Motor neuron (in vitro differentiated cells): ENCODE measurements around the gene GRM7. TPM values are rescaled to one million over a fixed set of nuclear protein-coding genes. Genes with fewer than 3 reads are reported as not detected.

Experiments
- ATAC-seq, 8 experiments: fragments of 200-7000 bp; cut with Tn5 transposase; replicated peaks in 6 of 8; 2 replicates each; pipeline ENCODE4 v1.8.0; 2021; ENCODE audit warnings: mild to moderate bottlenecking in 8 of 8, moderate library complexity in 8 of 8
- H3K27ac ChIP-seq, 2 donors: fragments of 250-450 bp; sonication (Bioruptor Pico); 2 replicates each; pipeline ENCODE4 v1.9.0; 2021; ENCODE audit warnings: antibody characterized with exemption in 2 of 2, mild to moderate bottlenecking in 2 of 2, moderate library complexity in 1 of 2
- H3K4me1 ChIP-seq, 2 donors: fragments of 250-450 bp; sonication (Bioruptor Pico); replicated peaks in 1 of 2; 2 replicates each; pipeline ENCODE4 v1.6.1; 2021; ENCODE audit warnings: antibody characterized with exemption in 2 of 2, mild to moderate bottlenecking in 2 of 2, moderate library complexity in 1 of 2
- H3K4me3 ChIP-seq, 5 donors: fragments of 250-450 bp; sonication (Bioruptor Pico); 2 replicates each; pipeline ENCODE4 v1.9.0; 2021; ENCODE audit warnings: antibody characterized with exemption in 5 of 5, mild to moderate bottlenecking in 5 of 5, moderate library complexity in 4 of 5
- WGBS, 10 experiments: fragments of 450-650 bp; shearing (Covaris generic); methylation state at CpG; one replicate each; pipeline ENCODE4 v1.0.0; 2022; 5-methylcytosine and 5-hydroxymethylcytosine counted together
- in situ Hi-C, 9 experiments: fragments of 400-800 bp; cut with MboI; loops; one replicate each; pipeline ENCODE4 v1.15.0; 2021; ENCODE audit warnings: low sequenced_read_pairs in 9 of 9, low pct_unique_long_range_greater_than_20kb in 2 of 9; ENCODE audit not compliant: unreplicated experiment in 9 of 9
- total RNA-seq, 8 experiments: library from RNA; unstranded; fragments of 300-600 nt; gene quantifications; 2 replicates each; pipeline versions ENCODE4 v1.2.3 to v1.2.4, GENCODE V29; 2022

The GRM7 gene
- total RNA-seq, 8 experiments from 2014 or later = 0.14 to 5.0 (median 2.9) TPM; not detected in 1

GRCh38 chr3:7095116-7095515 lies 234.2 kb downstream of the GRM7 start:
- Histone ChIP-seq H3K4me1 (no peaks in the 10 kb centered on the region), H3K4me3 (no peak overlapping the region), H3K27ac (no peak overlapping the region)
- 0 to 73% (median 29%) methylated on average over 1 of the region's 1 CpG; no CpG with 5 or more reads in 3 of the 10 experiments for WGBS, 10 experiments
- no peak for ATAC-seq
- in situ Hi-C loops = no loop called here

GRCh38 chr3:7100136-7100535 lies 239.2 kb downstream of the GRM7 start:
- in situ Hi-C loops = no loop called here
- H3K27ac ChIP-seq = no peak overlapping the region
- ATAC-seq = no peak
- no peak overlapping the region for H3K4me3 ChIP-seq
- WGBS, 10 experiments = 0 to 100% (median 50%) methylated on average over 1 of the region's 1 CpG; no CpG with 5 or more reads in 2 of the 10 experiments
- H3K4me1 ChIP-seq = no peaks in the 10 kb centered on the region

GRCh38 chr3:7106635-7107034 lies 245.7 kb downstream of the GRM7 start:
- 0 to 100% (median 90%) methylated on average over 1 of the region's 1 CpG; no CpG with 5 or more reads in 6 of the 10 experiments for WGBS, 10 experiments
- H3K27ac ChIP-seq = no peak overlapping the region
- no peak for ATAC-seq
- in situ Hi-C loops = no loop called here
- H3K4me3 ChIP-seq = no peak overlapping the region
- H3K4me1 ChIP-seq = peaks cover 0 to 5% of the 10 kb centered on the region in 2 donors

GRCh38 chr3:7112523-7113056 lies 251.7 kb downstream of the GRM7 start:
- H3K4me1 ChIP-seq = peaks cover 0 to 5% of the 10 kb centered on the region in 2 donors
- in situ Hi-C loops = no loop called here
- no peak overlapping the region for H3K27ac ChIP-seq
- H3K4me3 ChIP-seq = no peak overlapping the region
- ATAC-seq = no peak
- 0 to 100% (median 0%) methylated on average over 1 of the region's 1 CpG; no CpG with 5 or more reads in 5 of the 10 experiments for WGBS, 10 experiments

- Histone ChIP-seq H3K4me1 (no peaks in the 10 kb centered on the region), H3K27ac (no peak overlapping the region), H3K4me3 (no peak overlapping the region)
- ATAC-seq = peak in 1 of 8 experiments; percentile 25
- WGBS, 10 experiments = 0 to 93% (median 70%) methylated on average over 1 to 8 of the region's 8 CpGs
- in situ Hi-C loops = no loop called here
Measured at GRCh38 chr3:7144697-7145308, 283.9 kb downstream of the GRM7 start.

- Histone ChIP-seq H3K27ac (no peak overlapping the region), H3K4me1 (no peaks in the 10 kb centered on the region), H3K4me3 (no peak overlapping the region)
- in situ Hi-C loops = no loop called here
- WGBS, 10 experiments = 42 to 100% (median 77%) methylated on average over 1 to 4 of the region's 5 CpGs; no CpG with 5 or more reads in 3 of the 10 experiments
- ATAC-seq = no peak
Measured at GRCh38 chr3:7146529-7146928, 285.6 kb downstream of the GRM7 start.

GRCh38 chr3:7158516-7158915 lies 297.6 kb downstream of the GRM7 start:
- peaks cover 0 to 2% of the 10 kb centered on the region in 2 donors for H3K4me1 ChIP-seq
- no peak for ATAC-seq
- no peak overlapping the region for H3K4me3 ChIP-seq
- 29 to 100% (median 77%) methylated on average over 1 to 2 of the region's 2 CpGs; no CpG with 5 or more reads in 3 of the 10 experiments for WGBS, 10 experiments
- in situ Hi-C loops = no loop called here
- no peak overlapping the region for H3K27ac ChIP-seq

GRCh38 chr3:7160689-7161088 lies 299.8 kb downstream of the GRM7 start:
- Histone ChIP-seq H3K4me1 (peaks cover 0 to 2% of the 10 kb centered on the region in 2 donors), H3K4me3 (no peak overlapping the region), H3K27ac (no peak overlapping the region)
- WGBS, 10 experiments = 0 to 86% (median 65%) methylated on average over 1 to 2 of the region's 2 CpGs; no CpG with 5 or more reads in 3 of the 10 experiments
- in situ Hi-C loops = no loop called here
- no peak for ATAC-seq

GRCh38 chr3:7166460-7166859 lies 305.5 kb downstream of the GRM7 start:
- WGBS, 10 experiments = 0 to 100% (median 20%) methylated on average over 1 to 4 of the region's 4 CpGs; no CpG with 5 or more reads in 1 of the 10 experiments
- H3K4me1 ChIP-seq = no peaks in the 10 kb centered on the region
- no peak overlapping the region for H3K27ac ChIP-seq
- no peak overlapping the region for H3K4me3 ChIP-seq
- in situ Hi-C loops = no loop called here
- peak in 1 of 8 experiments; percentile 50 for ATAC-seq

- ATAC-seq = no peak
- Histone ChIP-seq H3K27ac (no peak overlapping the region), H3K4me3 (no peak overlapping the region), H3K4me1 (no peaks in the 10 kb centered on the region)
- in situ Hi-C loops = no loop called here
- WGBS, 10 experiments = 0 to 90% (median 49%) methylated on average over 1 to 3 of the region's 4 CpGs; no CpG with 5 or more reads in 4 of the 10 experiments
Measured at GRCh38 chr3:7171493-7171892, 310.6 kb downstream of the GRM7 start.

GRCh38 chr3:7172996-7173395 lies 312.1 kb downstream of the GRM7 start:
- in situ Hi-C loops = no loop called here
- H3K27ac ChIP-seq = no peak overlapping the region
- H3K4me3 ChIP-seq = no peak overlapping the region
- H3K4me1 ChIP-seq = no peaks in the 10 kb centered on the region
- ATAC-seq = no peak
- WGBS, 10 experiments = 6 to 100% (median 81%) methylated on average over 1 to 4 of the region's 4 CpGs; no CpG with 5 or more reads in 3 of the 10 experiments

- in situ Hi-C loops = no loop called here
- ATAC-seq = no peak
- Histone ChIP-seq H3K4me3 (no peak overlapping the region), H3K4me1 (no peaks in the 10 kb centered on the region), H3K27ac (no peak overlapping the region)
- 17% methylated on average over 1 of the region's 1 CpG; no CpG with 5 or more reads in 9 of the 10 experiments for WGBS, 10 experiments
Measured at GRCh38 chr3:7188551-7188950, 327.6 kb downstream of the GRM7 start.

GRCh38 chr3:7190095-7190494 lies 329.2 kb downstream of the GRM7 start:
- Histone ChIP-seq H3K4me3 (no peak overlapping the region), H3K4me1 (no peaks in the 10 kb centered on the region), H3K27ac (no peak overlapping the region)
- in situ Hi-C loops = no loop called here
- no peak for ATAC-seq
- WGBS, 10 experiments = 16 to 100% (median 83%) methylated on average over 2 to 4 of the region's 4 CpGs

GRCh38 chr3:7193269-7193668 lies 332.4 kb downstream of the GRM7 start:
- Histone ChIP-seq H3K27ac (no peak overlapping the region), H3K4me3 (no peak overlapping the region), H3K4me1 (no peaks in the 10 kb centered on the region)
- no peak for ATAC-seq
- in situ Hi-C loops = no loop called here
